Measurements from ENCODE around the gene SALL1.

Gene SALL1

DNA sequence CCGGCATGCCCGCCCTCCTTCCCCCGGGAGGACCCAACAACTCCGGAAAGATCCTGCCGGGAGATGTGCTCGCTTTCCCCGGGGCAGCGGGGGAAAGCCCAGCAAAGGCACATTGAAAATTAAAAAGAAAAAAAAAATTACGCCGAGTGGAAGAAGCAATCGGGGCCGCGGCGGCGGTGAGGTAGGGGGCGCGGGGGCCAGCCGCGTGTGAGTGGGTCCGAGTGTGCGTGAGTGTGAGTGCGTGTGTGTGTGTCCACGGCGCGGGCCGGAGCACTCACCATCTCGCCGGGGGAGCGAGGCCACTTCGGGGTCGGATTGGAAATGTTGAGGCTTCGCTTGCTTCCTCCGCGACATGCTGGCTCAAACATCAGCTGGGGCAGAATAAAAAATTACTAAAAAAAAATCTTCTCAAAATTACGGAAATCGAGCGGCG is at the start of gene SALL1:
SALL1 (minus strand) TSS at position 383 of the 433 bp plus-strand sequence; CDS start at position 354, 29 bp downstream.
- DNase-seq (ENCODE audit: low spot score) = no peak

GRCh38 chr16:51200793-51201192 is 49.7 kb upstream of the SALL1 start:
- no peak for DNase-seq (ENCODE audit: low spot score)

DNA sequence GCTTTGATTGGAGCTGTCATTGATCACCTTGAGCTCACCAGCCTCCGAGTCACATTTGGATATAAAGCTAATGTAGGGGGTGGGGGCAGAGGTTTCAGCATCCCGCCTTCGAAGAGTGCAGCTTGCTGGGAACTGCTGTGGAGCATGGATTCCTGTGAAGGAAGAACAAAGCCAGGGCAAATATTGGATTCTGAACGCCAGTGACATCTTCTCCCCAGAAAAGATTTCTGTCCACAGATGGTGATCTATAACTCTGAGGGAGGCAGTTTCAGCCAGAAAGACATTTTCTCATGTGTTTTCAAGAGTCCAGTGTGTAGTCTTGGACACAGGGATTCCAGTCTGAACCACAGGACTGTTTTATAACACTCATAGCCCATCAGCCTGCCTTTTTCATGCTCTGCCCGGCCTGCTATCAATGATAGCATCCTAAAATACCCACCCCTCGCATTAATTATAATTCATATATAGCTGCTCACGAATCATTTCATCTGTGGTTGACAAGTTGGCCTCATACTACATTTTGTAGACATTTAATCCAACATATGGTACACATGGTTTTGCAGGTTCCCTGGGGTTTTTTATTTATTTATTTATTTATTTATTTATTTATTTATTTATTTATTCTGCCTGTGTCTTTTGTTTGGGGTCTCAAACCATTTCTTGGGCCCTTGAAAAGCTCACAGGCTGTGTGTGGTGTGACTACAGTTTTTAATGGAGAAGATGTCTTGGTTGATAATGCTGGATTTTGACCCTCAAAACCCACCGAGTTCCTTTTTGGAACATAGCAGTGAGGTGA is 47.1 kb upstream of the SALL1 start:
- no peak for DNase-seq (ENCODE audit: low spot score)

DNA sequence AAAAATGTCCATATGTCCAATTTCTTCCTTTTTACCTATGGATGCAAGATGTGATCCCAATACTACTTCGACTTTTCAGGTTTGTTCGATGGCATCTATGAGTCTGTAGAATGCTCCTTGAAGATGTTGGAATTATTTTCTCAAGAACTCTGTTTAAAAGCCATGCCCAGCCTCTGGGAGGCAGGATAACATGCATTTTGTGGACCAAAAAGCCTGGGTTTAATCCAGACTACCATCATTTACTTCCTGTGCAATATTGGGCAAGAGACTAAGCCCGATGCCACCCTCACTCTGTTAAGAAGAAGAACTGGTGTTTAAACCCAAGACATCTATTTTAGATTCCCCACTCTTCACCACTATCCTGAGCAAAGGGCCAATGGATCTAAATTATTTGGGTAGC is 42.8 kb upstream of the SALL1 start:
- no peak for DNase-seq (ENCODE audit: low spot score)

DNA sequence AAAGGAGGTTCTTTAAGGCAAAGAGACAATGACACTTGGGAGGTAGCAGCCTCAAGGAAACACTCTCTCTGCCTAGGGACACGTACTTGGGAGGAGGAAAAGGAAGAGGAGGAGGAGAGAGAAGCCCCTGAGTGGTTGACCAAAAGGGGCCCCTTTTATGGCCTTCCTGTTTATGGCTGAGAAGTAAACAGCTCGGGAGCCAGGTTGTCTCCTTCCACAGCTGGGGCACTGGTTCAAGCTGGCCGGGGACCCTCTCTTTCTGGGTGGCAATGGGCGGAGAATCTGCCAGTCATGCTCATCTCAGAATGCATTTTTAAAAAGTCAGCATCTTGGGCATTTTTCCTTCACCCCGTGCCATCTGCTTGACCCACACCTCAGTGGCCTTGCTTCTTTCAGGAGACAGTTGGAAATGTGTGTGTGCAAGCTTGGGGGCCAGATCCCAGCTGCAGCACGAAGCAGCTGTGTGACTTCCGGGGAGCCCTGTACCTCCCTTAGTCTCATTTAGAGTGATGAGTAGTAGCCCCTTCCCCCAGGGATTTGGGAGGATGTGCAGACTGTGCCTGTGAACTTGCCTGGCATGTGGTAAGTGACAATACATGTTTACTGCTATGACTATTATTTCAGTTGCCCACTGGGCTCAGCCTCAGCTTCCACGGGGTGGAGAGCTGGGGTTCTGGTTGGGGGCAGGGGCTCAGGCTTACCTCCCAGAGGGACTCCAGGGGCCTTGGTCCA is 33.8 kb upstream of the SALL1 start:
- DNase-seq (ENCODE audit: low spot score) = no peak

GRCh38 chr16:51181503-51181811 is 30.4 kb upstream of the SALL1 start:
- no peak for DNase-seq (ENCODE audit: low spot score)

DNA sequence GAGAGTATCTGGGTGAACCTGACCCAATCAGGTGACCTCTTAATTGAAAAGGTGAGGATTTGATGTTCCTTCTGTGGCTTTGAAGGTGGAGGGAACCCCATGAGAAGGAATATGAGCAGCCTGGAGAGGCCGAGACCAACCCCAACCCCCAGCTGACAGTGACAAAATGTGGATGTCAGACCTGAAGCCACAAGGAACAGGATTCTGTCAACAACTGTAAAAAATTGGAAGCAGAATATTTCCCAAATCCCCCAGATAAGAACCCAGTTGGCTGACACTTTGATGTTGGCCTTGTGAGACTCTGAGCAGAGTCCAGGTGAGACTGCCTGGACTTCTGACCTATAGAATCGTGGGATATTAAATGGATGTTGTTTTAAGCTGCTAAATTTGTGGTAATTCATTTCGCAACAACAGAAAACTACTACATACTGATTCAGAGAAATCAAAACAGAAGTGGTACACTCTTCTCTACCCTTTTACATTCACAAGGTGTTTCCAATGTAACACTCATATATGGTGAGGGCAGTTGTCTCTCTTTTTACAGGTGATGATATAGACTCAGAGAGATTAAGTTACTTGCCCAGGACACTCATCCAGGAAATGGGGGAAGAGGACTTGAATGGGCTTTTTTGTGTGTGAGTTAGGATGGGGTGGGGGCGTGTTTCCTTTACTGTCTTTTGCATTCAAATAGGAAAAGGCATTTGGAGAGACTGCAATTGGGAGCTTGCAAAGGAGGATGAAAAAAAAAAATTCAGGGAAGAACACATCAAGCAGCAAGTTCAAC is 29.8 kb upstream of the SALL1 start:
- no peak for DNase-seq (ENCODE audit: low spot score)

GRCh38 chr16:51175081-51175480 is 24.0 kb upstream of the SALL1 start:
- DNase-seq (ENCODE audit: low spot score) = no peak

- DNase-seq (ENCODE audit: low spot score) = no peak
These were observed 21.3 kb upstream of the SALL1 start for GRCh38 chr16:51172368-51172767.

DNA sequence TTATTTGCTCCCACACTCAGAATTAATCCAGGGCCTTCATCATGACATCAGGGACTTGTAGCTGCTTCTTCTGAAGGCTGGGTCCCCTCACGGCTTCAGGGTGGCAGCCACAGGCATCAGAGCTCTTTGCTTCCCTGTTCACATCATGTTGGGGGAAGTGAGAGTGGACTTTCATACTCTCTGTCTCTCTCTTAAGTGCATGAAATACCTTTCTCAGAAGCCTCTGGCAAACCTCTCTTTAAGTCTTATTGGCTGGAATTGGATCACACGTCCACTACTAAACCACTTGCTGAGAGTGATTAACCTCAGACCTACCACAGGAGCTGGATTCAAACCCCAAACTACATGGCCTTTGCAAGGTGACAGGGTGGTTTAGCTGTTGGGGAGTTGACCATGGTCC is 17.7 kb upstream of the SALL1 start:
- no peak for DNase-seq (ENCODE audit: low spot score)

- DNase-seq (ENCODE audit: low spot score) = no peak
These were observed 16.3 kb upstream of the SALL1 start for GRCh38 chr16:51167170-51167895.

GRCh38 chr16:51166541-51166940 is 15.5 kb upstream of the SALL1 start:
- DNase-seq (ENCODE audit: low spot score) = no peak

DNA sequence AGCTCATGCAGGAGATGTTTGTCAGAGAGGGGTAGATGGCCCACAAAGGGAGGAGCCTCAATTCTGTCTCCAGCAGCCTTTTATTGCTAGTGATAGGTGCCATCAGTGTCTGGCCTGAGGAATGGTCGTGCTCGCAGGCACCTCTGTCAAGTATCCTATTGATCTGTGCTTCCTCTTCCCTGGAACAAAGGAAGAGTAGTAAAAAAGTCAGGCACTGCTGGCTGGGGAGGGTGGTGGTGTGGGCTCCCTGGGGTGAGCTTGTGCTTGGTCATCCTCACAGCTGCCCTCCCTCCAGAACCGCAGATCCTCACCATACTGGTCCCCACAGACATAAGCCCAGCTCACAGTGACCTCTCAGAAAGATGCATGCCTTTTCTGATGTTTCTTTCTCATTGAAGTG is 15.0 kb upstream of the SALL1 start:
- DNase-seq (ENCODE audit: low spot score) = no peak

GRCh38 chr16:51165043-51165442 is 14.0 kb upstream of the SALL1 start:
- DNase-seq (ENCODE audit: low spot score) = no peak

DNA sequence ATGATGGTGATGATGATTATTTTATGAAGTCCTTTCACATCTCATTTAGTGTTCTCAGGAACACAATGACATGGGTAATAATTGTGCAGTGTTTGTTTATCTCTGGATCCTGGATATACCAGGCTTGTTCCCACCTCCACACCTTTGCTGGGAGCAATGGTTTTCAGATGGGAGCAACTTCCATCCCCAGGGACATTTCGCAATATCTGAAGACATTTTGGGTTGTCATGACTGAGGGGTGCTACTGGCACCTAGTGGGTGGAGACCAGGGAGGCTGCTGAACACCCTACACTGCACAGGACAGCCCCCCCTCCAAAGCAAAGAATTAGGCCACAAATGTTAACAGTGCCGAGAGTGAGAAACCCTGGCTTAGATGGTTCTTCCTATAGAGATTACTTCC is 13.5 kb upstream of the SALL1 start:
- DNase-seq (ENCODE audit: low spot score) = no peak

GRCh38 chr16:51163894-51164566 is 13.0 kb upstream of the SALL1 start:
- no peak for DNase-seq (ENCODE audit: low spot score)

- no peak for DNase-seq (ENCODE audit: low spot score)
These were observed 12.3 kb upstream of the SALL1 start for GRCh38 chr16:51163366-51163765.

DNA sequence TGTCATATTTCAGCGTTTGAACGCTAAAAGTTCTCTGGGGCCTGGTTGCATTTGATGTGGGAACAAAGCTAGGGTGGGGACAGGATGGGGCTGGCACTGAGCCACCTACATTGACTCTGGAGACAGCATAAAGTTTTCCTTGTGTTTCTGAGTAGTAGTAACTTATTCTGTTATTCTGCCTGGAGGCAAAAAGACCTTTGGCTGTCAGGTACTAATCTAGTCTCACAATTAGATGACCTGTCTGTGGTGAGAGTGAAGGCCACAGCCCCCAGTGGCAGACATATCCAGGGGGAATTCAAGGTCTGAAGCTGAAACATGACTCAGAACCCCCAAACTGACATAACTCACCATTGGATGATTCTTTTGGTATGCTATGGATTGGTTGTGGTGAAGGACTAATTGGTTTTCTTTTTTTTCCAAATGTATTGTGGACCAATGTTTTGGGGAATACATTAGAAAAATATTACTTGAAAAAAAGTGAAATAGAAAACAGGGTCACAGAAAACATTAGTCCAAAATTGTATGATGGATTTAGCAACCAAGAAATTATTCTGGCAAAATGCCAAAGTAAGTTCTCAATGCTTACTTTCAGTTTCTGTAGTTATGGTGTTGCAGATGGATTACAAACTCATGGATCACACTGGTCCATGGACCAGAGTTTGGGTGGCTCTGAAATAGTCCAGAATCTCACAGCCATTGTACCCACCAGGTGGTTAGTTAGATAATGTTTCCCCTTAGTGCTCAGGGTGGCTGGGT is 10.5 kb upstream of the SALL1 start:
- DNase-seq (ENCODE audit: low spot score) = no peak

GRCh38 chr16:51159865-51160264 is 8.8 kb upstream of the SALL1 start:
- no peak for DNase-seq (ENCODE audit: low spot score)

DNA sequence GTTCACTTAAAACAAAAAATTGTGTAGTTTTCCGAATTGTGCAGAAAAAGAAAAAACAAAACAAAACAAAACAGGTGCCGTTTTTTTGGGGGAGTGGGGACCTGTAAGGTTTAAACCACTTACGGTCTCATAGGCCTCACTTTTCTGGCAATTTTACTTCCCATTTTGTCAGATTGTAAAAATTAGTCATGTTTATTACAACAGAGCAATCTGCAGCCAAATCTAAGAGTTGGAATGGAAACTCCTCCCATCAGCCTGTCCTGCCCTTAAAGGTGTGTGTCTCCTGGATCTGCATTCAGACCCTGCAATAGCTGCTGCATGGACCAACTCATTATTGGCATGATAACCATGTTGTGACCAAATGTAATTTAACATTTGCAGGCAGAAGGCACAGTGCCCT is 8.2 kb upstream of the SALL1 start:
- DNase-seq (ENCODE audit: low spot score) = no peak

- DNase-seq (ENCODE audit: low spot score) = no peak
These were observed 6.6 kb upstream of the SALL1 start for GRCh38 chr16:51157698-51158097.
